Measurements from ENCODE around the gene PKDCC. TPM values are rescaled to one million over a fixed set of nuclear protein-coding genes. Genes with fewer than 3 reads are reported as not detected.
A peak's percentile ranks its signal among the peaks of the same experiment; 100 is the strongest.

Gene PKDCC
- total and polyA plus RNA-seq, 2 donors = 172 to 247 TPM

DNA sequence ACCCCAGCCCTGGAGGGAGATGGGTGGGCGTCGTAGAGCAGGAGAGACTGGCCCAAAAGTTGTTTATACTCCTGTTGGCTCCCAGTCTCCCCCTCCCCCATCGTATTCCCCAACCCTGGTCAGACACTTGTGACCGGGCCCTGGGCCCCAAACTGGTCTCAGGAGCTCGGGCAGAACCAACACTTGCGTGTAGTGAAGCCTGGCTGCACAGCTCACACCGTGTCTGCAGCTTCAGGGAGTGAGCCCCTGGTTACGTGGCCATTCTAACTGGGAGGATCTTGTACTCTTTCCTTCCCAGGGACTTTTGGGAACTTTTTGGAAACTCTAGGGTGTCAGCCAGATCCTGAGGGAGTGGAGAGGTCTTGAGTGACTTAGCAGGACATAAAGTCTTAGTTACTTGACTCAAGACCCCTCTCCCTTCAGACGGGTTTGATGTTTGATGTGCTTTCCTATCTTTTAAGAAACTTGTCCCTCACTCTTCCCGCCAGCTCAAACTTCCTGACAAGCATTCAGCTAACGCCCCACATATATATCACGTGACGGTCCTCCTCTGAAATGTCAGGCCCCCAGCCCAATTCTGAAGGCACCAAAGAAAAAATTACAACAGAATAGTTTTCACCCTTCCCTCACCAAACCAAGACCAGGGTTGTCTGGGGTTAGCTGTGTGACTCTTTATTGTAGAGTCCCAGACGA, 2.3 kb downstream of the PKDCC start:
- no peaks in the 10 kb centered on the region for H3K36me3 ChIP-seq (ENCODE audit: insufficient read depth)
- no peaks in the 10 kb centered on the region for H3K4me1 ChIP-seq (ENCODE audit: insufficient read depth)
- H3K27ac ChIP-seq (ENCODE audit: low read depth) = no peak overlapping the region
- 33% methylated on average over 14 of the region's 14 CpGs for WGBS
- peak overlapping the region; percentile 75 for H3K4me3 ChIP-seq (ENCODE audit: low read depth, low read length)
- DNase-seq (ENCODE audit: extremely low spot score) = no peak

- Histone ChIP-seq H3K4me1 (ENCODE audit: insufficient read depth) (no peaks in the 10 kb centered on the region), H3K36me3 (ENCODE audit: insufficient read depth) (no peaks in the 10 kb centered on the region), H3K4me3 (ENCODE audit: low read depth, low read length) (no peak overlapping the region), H3K27ac (ENCODE audit: low read depth) (no peak overlapping the region)
- no peak for DNase-seq (ENCODE audit: extremely low spot score)
- 40% methylated on average over 8 of the region's 8 CpGs for WGBS
Measured at GRCh38 chr2:42050703-42051542, 3.1 kb downstream of the PKDCC start.

DNA sequence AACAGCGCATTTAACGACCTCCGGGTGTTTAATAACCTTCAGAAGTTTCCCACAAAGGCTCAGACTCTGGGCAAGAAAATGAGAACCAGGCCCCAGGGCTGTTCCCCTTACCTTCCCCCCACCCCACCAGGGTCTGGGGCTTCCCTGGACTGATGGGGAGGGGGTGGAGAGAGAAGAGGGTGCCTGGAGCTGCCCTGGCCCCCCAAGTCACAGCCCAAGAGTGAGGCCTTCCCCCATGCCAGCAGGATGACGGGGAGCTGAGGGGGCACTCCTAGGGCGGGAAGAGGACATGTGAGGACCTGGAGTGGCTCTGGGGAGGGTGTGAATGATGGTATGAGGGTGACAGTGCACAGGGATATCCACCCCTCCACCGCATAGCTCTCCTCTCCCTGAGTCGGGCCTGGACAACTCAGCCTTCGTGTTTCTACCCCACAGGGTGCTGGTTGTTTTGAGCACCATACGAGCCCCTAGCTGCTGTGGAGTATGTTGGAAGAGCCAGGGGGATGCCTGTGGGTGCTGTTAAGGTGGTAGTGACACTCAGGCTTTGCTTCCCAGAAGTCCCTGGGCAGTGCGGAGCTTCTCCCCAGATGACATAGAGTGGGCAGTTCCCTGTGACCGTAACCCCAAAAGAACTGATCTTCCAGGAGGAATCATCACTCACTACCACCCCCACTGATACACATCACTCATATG, 3.9 kb downstream of the PKDCC start:
- Histone ChIP-seq H3K4me3 (ENCODE audit: low read depth, low read length) (no peak overlapping the region), H3K27ac (ENCODE audit: low read depth) (no peak overlapping the region), H3K36me3 (ENCODE audit: insufficient read depth) (no peaks in the 10 kb centered on the region), H3K4me1 (ENCODE audit: insufficient read depth) (no peaks in the 10 kb centered on the region)
- DNase-seq (ENCODE audit: extremely low spot score) = no peak
- WGBS = 38% methylated on average over 11 of the region's 11 CpGs

DNA sequence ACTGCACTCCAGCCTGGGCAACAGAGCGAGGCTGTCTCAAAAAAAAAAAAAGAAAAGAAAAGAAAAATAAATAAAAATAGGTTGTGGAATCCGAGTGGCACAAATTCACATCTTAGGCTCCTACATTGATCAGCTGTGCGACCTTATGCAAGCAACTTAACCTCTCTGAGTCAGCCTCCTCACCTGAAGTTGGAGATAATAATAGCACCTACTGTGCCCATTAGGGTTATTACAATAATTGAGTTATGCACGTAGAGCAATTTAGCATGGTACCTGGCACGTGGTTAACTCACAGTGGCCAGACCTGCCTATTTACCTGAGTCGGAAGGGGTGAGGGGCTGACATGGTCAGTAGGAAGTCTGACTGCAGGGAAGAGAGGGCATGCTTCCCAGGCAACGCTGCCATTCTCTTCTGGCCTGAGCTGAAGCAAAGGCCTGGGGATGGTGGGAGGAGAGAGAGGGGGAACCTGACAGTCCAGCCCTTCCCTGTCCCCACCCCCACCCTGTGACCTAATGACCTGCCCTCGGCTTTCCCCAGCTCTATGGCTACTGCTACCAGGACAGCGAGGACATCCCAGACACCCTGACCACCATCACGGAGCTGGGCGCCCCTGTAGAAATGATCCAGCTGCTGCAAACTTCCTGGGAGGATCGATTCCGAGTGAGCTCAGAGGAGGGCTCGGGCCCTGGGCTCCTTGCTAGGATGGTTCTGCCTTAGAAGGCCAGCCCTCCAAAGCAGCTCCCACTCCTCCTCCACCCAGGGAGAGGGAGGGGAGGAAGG, 5.1 kb downstream of the PKDCC start:
- no peaks in the 10 kb centered on the region for H3K4me1 ChIP-seq (ENCODE audit: insufficient read depth)
- H3K4me3 ChIP-seq (ENCODE audit: low read depth, low read length) = no peak overlapping the region
- WGBS = 37% methylated on average over 14 of the region's 14 CpGs
- no peak for DNase-seq (ENCODE audit: extremely low spot score)
- H3K36me3 ChIP-seq (ENCODE audit: insufficient read depth) = no peaks in the 10 kb centered on the region
- H3K27ac ChIP-seq (ENCODE audit: low read depth) = no peak overlapping the region

DNA sequence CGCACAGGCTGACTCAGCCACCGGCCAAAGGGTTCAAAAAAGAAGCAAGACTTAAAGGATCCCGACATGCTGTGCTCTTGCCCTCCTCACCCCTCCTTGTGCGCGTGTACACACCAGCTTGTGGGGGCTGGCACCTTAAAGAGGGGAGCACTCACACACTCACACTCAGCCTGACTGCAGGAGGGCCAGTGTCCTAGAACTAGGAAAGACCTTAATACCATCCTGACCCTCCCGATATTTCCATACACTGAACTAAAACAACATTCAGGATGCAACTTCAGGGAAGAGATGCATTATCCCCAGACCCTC, 5.6 kb downstream of the PKDCC start:
- WGBS = 22% methylated on average over 6 of the region's 6 CpGs
- Histone ChIP-seq H3K4me3 (ENCODE audit: low read depth, low read length) (no peak overlapping the region), H3K4me1 (ENCODE audit: insufficient read depth) (no peaks in the 10 kb centered on the region), H3K36me3 (ENCODE audit: insufficient read depth) (no peaks in the 10 kb centered on the region), H3K27ac (ENCODE audit: low read depth) (no peak overlapping the region)
- no peak for DNase-seq (ENCODE audit: extremely low spot score)

DNA sequence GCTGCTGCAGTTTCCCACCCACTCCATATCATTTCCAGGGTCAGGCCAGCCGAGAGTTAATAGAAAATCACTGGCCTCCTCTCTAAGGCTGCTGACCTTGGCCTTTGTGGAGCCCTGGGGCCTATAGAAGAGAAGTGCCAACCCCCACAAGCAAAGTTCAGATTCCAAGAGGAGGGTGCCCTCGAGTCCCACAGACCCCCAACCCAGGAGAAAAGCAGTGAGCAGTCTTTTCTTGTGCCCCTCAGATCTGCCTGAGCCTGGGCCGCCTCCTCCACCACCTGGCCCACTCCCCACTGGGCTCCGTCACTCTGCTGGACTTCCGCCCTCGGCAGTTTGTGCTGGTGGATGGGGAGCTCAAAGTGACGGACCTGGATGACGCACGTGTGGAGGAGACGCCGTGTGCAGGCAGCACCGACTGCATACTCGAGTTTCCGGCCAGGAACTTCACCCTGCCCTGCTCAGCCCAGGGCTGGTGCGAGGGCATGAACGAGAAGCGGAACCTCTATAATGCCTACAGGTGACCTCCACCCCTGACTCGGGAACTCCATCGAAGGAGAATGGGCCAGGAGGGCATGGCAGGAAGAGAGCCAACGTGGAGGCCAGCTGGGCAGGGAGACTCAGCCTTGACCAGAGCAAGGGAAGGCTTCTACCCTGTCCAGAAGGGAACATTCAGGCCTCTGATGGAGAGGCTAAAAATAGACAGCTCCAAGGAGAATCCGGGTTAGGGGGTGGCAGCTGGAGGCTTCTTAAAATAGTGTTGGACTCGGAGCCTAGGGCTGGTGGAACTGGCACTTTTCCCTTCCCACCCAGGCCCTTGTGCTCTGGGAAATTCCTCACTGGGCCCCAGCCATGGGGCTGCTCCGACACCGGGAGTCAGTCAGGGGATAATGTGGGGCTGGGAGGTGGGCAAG, 6.2 kb downstream of the PKDCC start:
- Histone ChIP-seq H3K4me1 (ENCODE audit: insufficient read depth) (no peaks in the 10 kb centered on the region), H3K27ac (ENCODE audit: low read depth) (no peak overlapping the region), H3K4me3 (ENCODE audit: low read depth, low read length) (no peak overlapping the region), H3K36me3 (ENCODE audit: insufficient read depth) (no peaks in the 10 kb centered on the region)
- WGBS = 50% methylated on average over 24 of the region's 24 CpGs
- no peak for DNase-seq (ENCODE audit: extremely low spot score)

DNA sequence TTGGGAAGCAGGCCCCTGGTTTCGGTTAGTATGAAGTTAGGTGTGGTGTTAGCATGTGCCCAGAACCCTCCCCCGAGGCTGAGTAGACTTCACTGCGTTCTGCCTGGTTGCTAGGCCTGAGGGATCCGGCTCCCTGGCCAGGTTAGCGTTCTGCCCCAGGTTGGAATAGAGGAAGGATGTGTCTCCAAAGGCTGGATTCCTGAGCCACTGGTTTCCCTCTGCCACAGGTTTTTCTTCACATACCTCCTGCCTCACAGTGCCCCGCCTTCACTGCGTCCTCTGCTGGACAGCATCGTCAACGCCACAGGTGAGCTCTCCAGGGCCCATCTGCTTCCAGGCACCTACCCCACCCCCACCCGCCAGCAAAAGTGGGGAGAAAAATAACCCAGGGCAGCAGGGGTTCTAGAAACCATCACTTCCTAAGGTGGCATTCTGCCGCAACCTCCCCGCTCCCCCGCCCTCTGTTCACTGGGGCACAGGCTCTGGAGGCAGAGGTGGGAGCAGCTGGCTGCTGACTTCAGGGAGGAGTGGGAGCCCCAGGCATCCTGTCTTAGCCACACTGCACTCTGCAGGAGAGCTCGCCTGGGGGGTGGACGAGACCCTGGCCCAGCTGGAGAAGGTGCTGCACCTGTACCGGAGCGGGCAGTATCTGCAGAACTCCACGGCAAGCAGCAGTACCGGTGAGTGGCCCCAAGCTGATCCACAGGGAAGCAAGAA, 7.1 kb downstream of the PKDCC start:
- H3K4me1 ChIP-seq (ENCODE audit: insufficient read depth) = no peaks in the 10 kb centered on the region
- no peak overlapping the region for H3K4me3 ChIP-seq (ENCODE audit: low read depth, low read length)
- DNase-seq (ENCODE audit: extremely low spot score) = no peak
- 65% methylated on average over 19 of the region's 19 CpGs for WGBS
- H3K27ac ChIP-seq (ENCODE audit: low read depth) = no peak overlapping the region
- H3K36me3 ChIP-seq (ENCODE audit: insufficient read depth) = no peaks in the 10 kb centered on the region

- WGBS = 38% methylated on average over 4 of the region's 4 CpGs
- no peaks in the 10 kb centered on the region for H3K36me3 ChIP-seq (ENCODE audit: insufficient read depth)
- no peak overlapping the region for H3K27ac ChIP-seq (ENCODE audit: low read depth)
- DNase-seq (ENCODE audit: extremely low spot score) = no peak
- H3K4me3 ChIP-seq (ENCODE audit: low read depth, low read length) = no peak overlapping the region
- H3K4me1 ChIP-seq (ENCODE audit: insufficient read depth) = no peaks in the 10 kb centered on the region
Measured at GRCh38 chr2:42055573-42056514, 8.0 kb downstream of the PKDCC start.

- H3K27ac ChIP-seq (ENCODE audit: low read depth) = no peak overlapping the region
- H3K4me3 ChIP-seq (ENCODE audit: low read depth, low read length) = no peak overlapping the region
- no peak for DNase-seq (ENCODE audit: extremely low spot score)
- no peaks in the 10 kb centered on the region for H3K36me3 ChIP-seq (ENCODE audit: insufficient read depth)
- no peaks in the 10 kb centered on the region for H3K4me1 ChIP-seq (ENCODE audit: insufficient read depth)
- 74% methylated on average over 8 of the region's 8 CpGs for WGBS
Measured at GRCh38 chr2:42057159-42057901, 9.5 kb downstream of the PKDCC start.

GRCh38 chr2:42057902-42058450, 10.2 kb downstream of the PKDCC start:
- H3K36me3 ChIP-seq (ENCODE audit: insufficient read depth) = no peaks in the 10 kb centered on the region

More at GRCh38 chr2:42057902-42058450, 10.2 kb downstream of the PKDCC start:
- DNase-seq (ENCODE audit: extremely low spot score) = no peak
- H3K4me1 ChIP-seq (ENCODE audit: insufficient read depth) = no peaks in the 10 kb centered on the region
- H3K4me3 ChIP-seq (ENCODE audit: low read depth, low read length) = no peak overlapping the region
- no peak overlapping the region for H3K27ac ChIP-seq (ENCODE audit: low read depth)
- WGBS = 79% methylated on average over 10 of the region's 10 CpGs
